SIG-M5 (cell line): ENCODE measurements around the gene TFDP2.
"Not testable (repeated sequence)": the region's sequence is repeated elsewhere in the genome, so short reads cannot be mapped to it uniquely, and the experiment has no call there.

Experiments
- DNase-seq: peaks from one replicate; lab custom pipeline; 2025; lab: John Stamatoyannopoulos, UW

TFDP2 gene

DNA sequence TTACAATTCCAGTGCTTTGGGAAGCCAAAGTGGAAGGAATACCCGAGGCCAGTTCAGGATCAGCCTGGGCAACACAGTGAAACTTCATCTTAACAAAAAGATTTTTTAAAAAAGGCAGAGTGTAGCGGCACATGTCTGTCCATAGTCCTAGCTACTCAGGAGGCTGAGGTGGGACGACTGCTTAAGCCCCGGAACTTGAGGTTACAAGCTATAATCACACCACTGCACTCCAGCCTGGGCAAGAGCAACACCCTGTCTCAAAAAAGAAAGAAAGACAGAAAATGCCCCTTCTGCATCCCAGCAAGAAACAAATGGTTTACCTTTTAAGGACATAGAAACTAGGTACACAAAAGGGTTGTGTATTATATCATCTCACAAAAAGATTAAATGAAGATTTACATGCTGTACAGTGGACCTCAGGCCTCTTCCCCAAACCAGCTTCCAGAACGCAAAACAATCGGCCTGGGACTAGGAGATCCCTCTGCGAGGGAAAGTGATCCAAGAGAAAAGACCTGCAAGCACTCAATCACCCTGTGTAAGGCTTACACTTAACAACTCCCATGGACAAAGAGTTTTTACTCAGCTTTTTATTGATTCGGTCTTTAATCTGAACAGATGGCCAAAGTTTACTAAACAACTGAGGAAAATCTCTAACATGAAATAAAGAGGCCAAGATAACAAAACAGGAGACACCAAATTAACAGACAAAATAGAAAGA, 21.2 kb downstream of the TFDP2 start:
- DNase-seq = no peak

DNA sequence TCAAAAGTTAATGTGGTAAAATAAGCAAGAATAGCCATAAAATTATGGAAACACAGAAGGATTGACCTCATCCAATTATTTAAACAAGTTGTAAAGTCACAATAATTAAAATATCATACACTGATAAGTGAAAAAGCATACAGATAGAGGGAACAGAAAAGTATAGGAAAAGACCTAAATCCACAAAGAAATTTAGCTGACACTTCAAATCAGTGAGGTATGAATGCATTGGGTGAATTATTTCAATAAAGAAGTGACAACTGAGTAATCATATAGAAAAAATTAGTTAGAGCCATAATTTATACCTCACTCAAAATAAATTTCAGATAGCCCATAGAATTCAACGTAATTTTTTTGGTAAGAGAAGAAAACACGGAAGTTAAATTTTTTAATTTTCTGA, 25.1 kb downstream of the TFDP2 start:
- no peak for DNase-seq

DNA sequence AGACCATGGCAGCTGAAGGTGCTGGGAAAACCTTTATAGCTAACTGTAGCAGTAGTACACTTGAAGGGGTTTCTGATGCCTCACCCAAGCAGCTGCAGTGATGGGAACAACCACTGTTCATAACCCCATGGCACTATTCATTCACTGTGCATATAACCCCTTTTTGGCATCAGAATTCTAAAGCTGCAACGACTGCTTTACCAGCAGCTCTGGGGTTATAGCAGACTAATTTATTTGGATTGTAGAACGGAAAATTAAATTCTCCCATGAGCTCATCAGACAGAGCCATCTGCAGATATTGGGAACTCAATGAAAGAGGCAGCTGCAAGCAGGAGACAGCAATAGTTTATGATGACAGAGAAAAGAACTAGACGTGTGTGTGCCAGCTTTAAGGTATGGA, 28.6 kb downstream of the TFDP2 start:
- no peak for DNase-seq

DNA sequence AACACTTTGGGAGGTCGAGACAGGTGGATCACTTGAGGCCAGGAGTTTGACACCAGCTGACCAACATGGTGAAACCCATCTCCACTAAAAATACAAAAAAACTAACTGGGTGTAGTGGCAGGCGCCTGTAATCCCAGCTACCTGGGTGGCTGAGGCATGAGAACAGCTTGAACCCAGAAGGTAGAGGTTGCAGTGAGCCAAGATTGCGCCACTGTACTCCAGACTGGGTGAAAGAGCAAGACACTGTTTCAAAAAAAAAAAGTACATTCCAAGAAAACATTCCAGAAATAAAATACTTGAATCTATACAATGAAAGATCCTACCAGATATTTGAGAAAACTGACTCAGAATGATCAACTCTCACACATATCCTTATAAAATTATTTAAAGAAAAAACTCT, 30.4 kb downstream of the TFDP2 start:
- DNase-seq = no peak

DNA sequence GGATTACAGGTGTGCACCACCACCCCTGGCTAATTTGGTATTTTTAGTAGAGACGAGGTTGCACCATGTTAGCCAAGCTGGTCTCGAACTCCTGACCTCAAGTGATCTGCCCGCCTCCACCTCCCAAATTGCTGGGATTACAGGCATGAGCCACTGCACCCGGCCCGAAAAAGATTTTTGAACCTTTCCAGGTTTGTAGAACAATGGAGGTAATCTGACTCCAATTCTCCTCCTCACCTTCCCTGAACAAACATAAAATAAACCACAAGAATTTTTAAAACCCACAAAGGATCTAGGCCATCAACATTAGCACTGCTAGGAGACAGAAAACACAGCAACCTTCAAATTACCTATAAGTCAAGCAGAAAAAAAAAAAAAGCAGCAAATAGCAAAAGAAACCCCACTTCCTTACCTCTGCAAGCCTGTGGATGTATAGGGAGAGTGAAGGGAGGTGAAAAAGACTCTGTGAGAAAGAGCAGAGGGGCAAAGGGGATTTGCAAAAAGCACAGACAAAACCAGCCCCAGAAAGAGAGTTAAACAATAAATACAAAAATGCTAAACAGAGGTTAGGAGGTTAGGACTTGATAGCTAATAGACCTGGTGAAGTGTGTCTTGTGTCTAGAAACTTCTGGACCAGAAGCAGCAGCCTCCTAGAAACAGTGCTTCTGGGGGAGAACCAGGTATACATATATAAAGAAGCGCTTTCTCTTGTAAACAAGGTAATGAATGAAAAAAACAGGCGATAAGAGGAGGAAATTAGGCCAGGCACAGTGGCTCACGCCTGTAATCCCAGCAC, 32.1 kb downstream of the TFDP2 start:
- no peak for DNase-seq

DNA sequence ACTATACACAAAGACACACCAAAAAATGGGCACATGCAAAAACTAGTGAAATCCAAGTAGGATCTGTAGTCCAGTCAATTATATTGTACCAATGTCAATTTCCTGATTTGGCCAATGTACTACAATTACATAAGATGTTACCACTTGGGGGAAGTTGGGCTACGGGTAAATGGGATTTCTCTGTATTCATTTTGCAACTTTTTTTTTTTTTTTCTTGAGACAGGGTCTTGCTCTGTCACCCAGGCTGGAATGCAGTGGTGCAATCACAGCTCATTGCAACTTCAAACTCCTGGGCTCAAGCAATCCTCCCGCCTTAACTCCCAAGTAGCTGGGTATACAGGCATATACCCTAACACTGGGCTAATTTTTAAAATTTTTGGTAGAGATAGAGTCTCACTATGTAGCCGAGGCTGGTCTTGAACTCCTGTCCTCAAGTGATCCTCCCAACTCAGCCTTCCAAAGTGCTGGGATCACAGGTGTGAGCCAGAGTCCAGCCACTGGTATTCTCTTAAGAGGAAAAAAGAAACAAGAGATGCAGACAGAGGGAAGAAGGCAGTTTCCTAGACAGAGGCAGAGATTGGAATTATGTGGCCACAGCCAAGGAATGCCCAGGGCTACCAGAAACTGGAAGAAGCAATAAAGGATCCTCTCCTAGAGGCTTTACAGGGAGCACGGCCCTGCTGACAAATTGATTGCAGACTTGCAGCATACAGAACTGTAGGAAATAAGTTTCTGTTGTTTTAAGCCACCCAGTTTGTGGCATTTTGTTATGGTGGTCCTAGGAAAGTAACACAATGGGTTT, 33.3 kb downstream of the TFDP2 start:
- no peak for DNase-seq

DNA sequence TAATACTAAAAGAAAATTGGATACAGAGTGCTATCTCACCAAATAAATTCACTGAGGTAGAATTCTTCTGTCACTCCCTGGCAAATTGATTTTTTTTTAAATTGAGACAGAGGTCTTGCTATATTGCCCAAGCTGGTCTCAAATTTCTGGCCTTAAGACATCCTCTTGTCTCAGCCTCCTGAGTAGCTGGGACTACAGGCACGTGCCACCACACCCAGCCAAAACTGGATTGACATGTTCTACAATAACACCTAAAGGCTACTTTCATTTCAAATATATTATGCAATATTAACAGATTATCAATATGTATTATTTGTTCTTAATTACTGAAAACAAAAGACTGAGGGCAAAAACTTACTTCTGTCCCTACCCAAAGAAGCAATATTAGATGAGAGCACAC, 36.7 kb downstream of the TFDP2 start:
- DNase-seq = no peak

DNA sequence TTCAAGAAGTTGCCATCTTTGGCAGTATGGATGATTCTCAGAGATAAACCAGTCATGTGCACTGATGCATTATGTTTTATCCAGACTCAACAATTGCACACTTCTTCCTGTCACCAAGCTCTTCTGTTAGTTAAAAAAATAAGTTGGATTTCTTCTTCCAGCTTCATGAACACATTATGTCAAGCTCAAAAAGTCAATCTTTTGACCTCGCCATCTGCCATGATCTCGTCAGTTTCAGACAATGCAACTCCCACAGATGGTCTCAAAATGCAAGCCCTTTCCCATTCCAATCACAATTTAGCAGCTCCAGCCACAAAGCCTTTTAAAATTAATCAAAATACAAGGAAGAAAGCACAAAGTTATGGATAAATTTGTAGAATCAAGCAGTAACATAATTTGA, 42.8 kb downstream of the TFDP2 start:
- DNase-seq = no peak

DNA sequence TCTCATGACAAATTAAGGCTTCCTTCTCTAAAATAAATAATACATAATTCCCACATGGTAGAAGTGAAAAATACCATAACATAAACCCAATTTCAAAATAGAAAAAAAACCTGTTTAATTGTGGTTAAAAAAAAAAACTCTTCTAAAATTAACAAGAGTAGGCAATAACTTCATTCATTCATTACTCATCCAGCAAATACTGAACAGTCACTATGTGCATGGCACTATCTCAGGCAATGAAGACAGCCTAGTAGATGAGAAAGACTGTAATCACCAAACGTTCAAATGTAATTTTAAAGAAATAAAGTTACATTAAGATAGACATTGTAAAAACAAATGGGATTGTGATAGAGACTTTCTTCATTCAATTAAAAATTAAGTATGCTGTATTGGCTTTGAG, 43.4 kb downstream of the TFDP2 start:
- DNase-seq = no peak

DNA sequence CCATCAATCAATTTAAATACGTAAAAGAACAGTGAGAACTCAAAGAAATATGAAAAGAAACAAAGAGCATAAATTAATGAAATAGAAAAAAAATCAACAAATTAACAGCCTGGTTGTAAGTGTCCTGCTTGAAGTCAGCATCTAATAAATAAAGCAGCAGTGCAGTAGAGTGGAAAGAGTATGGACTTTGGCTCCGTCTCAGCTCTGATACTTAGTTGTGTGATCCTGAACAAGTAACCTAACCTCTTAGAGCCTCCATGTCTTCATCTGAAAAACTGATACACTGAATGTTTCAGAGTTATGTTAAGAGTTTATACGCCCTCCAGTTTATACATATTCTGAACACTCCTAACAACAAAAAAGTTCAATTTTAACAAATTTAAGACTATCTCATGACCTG, 44.6 kb downstream of the TFDP2 start:
- DNase-seq = no peak

DNA sequence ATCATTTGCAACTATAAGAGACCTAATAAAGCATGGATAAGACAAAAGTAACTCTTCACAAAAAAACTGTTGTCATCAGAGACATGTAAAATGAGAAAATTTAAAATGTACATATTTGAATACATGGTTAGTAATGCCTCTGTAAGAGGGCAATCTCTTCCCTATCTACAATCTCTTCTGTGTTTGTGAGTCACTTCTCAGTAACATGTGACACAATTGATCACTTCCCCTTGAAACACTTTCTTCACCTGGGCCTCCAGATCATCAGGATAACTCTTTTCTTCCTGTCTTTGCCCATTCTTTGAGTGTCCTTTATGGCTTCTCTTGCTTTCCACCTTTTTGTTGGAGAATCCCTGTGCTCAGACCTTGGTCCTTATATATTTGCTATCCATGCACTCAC, 50.4 kb downstream of the TFDP2 start:
- DNase-seq = no peak

DNA sequence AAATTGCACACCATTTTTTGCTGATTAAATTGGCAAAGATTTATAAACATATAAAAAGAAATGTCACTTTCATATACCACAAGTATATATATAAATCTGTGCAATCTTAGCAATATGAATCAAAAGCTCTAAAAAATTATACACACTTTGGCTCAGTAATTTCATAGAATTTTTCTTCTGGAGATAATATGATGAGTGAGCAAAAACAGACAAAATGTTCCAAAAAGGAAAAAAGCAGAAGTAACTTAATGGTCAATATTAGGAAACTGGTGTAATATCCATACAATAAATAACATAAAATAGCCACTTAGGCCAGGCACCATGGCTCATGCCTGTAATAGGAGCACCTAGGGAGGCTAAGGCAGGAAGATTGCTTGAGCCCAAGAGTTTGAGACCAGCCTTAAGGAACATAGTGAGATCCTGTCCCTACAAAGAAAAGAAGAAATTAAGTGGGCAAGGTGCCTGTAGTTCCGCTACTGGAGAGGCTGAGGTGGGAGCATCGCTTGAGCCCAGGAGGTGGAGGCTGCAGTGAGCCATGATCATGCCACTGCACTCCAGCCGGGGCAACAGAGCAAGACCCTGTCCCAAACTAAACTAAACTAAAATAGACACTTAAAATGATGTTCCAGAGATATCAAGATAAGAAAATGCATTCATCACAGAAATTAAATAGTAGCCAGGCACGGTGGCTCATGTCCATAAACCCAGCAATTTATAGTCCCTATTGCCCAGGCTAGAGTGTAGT, 52.1 kb downstream of the TFDP2 start:
- no peak for DNase-seq

DNA sequence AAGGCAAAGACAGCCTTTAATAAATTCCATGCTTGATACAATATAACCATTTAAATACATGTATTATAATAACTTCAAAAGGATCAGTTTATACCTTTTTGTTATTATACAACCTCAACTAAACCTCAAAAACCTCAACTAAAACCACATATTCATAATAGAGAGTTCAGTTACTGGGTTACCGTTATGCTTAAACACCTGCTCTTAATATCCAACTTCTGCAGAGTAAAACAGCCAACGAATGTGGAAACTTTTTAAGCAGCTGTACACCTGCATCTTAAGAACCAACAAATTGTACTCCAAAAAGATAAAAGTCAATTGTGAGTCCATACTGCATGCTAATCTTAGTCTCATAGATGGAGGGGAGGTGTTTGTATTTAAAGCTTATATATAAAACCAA, 53.5 kb downstream of the TFDP2 start:
- DNase-seq = no peak

DNA sequence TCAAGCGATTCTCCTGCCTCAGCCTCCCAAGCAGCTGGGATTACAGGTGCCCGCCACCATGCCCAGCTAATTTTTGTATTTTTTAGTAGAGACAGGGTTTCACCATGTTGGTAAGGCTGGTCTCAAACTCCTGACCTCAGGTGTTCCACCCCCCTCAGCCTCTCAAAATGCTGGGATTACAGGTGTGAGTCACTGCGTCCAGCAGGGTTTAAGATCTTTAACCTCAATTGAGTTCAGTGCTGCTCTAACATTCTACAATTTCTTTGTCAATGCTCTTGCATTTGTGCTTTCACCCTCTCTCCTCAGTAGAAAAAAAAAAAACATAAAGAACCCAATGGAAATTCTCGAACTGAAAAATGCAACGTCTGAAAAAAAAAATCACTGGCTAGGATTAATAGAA, 60.4 kb downstream of the TFDP2 start:
- not testable (repeated sequence) for DNase-seq

DNA sequence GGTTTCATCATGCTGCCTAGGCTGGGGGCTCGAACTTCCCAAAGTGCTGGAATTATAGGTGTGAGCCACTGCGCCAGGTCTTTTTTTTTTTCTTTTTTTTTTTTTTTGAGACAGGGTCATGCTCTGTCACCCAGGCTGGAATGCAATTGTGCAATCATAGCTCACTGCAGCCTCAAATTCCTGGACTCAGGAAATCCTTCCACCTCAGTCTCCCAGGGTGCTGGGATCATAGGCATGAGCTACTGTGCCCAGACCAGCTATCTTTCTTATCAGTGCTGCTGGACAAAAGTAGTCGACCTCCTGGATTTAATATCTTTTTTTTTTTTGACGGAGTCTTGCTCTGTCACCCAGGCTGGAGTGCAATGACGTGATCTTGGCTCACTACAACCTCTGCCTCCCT, 60.8 kb downstream of the TFDP2 start:
- DNase-seq = no peak

DNA sequence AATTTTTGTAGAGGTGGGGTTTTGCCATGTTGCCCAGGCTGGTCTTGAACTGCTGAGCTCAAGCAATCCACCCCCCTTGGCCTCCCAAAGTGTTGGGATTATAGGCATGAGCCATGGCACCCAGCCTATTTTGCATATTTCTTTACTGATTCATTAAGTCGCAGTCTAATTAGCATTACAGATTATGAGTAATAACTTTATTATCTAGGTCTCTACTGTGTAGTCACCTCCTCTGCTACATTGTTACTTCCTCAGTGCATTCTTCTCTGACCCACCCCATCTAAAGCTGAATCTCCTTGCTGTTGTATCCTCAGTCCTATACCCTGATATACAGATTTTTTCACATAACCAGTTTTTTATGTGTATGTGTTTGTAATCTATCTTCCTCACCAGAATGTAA, 61.7 kb downstream of the TFDP2 start:
- no peak for DNase-seq

DNA sequence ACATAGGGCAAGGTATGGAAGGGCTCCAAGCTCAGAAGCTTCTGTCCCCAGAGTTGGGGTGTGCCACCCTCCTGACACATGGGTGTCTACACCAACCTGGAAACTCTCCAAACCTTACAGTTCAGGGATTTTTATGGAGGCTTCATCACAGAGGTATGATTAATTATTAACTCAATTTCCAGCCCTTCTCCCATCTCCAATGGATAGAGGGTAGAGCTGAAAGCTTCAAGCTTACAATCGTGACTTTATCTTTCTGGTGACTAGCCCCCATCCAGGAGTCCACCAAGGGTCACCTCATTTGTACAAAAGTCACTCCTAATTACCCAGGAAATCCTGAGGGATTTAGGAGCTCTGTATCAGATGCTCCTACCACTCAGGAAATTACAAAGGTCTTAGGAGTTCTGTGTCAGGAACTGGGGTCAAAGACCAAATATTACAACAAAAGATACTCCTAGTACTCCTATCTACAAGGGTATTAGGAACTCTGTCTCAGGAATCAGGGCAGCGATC, 62.7 kb downstream of the TFDP2 start:
- DNase-seq = no peak

DNA sequence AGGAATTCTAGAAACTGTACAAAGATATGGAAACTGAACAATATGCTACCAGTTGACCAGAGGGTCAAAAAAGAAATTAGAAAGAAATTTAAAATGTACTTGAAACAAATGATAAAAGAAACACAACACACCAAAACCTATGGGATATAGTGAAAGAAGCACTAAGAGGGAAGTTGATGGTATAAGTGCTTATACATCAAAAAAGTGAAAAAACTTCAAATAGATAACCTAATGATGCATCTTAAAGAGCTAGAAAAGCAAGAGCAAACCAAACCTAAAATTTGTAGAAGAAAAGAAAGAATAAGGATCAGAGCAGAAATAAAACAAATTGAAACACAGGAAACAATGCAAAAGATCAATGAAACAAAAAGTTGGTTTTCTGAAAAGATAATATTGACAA, 68.2 kb downstream of the TFDP2 start:
- DNase-seq = no peak

DNA sequence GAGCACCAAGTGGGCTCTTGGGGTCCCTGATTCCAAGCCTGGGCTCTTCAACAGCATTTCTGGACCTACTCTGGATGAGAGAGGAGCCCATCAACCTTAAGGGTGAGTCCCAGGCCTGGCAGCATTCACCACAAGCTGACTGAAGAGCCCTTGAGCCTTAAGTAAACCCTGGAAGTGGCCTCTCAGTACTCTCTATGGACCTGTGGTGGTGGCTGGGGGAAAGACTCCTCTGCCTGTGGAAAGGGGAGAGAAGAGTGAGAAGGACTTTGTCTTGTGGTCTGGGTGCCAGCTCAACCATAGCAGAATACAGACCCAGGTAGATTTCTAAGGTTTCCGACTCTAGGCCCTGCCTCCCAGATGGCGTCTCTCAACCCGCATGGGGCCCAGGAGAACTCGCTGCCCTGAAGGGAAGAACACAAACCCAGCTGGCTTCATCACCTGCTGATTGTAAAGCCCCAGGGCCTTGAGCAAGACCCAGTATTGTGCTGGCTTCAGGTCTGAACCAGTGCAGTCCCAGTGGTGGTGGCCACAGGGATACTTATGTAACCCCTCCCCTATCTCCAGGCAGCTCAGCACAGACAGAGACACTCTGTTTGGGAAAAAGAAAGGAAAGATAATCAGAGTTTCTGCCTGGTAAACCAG, 71.4 kb downstream of the TFDP2 start:
- no peak for DNase-seq

DNA sequence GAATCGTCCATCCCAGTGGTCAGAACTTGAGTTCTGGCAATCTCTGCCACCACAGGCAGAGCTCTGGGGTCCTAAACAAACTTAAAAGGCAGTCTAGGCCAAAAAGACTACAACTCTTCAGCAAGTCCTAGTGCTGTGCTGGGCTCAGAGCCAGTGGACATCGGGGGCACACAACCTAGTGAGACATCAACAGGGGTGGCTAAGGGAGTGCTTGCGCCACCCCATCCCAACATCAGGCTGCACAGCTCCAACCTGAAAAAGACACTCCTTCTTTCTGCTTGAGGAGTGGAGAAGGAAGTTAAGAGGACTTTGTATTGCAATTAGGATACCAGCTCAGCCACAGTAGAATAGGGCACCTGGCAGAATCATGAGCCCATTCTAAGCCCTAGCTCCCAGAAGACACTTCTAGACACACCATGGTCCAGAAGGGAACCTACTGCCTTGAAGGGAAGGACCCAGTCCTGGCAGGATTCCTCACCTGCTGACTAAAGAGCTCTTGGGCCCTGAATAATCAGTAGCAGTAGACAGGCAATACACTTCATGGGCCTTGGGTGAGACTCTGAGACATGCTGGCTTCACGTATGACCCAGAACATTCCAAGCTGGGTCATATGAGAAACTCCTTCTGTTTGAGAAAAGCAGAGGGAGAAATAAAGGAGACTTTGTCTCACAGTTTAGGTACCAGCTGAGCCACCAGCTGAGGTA, 72.0 kb downstream of the TFDP2 start:
- no peak for DNase-seq

DNA sequence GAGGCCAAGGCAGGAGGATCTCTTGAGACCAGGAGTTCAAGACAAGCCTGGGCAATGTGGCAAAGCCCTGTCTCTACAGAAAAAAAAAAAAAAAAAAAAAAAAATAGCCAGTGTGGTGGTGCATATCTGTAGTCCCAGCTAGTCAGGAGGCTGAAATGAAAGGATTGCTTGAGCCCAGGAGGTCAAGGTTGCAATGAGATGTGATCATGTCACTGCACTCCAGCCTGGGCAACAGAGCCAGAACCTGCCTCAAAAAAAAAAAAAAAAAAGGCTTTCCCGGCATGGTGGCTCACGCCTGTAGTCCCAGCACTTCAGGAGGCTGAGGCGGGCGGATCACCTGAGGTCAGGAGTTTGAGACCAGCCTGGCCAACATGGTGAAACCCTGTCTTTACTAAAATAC, 73.7 kb downstream of the TFDP2 start:
- DNase-seq = not testable (repeated sequence)
